ENCODE data around the gene SOS2.

DNA sequence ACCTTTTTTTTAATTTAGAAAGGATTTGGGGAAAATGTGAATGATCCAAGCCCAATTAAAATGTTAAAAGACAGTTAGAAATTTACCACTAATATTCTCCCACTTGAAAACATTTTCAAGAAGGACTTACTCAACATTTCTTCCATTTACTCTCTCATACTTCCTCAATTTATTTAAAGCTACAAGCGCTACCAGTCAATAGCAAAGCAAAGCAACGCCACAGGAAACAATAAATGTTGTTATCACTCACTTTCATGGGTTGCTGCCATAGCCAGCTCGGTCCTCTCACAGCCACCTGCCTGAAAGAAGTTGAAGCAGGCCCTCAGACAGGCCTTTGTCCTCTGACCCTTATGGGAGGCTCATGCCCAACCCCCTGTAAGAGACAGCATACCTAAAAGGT lies 6.0 kb upstream of the SOS2 start:
- TF ChIP-seq CTCF (conservative IDR thresholded peaks at IDR 0.05; ENCODE audit: low read depth, low read length): no peak
- no peak for TF ChIP-seq EZH2 (IDR thresholded peaks at IDR 0.05; ENCODE audit: low read length, unreplicated experiment)
- TF ChIP-seq EZH2phosphoT487 (IDR thresholded peaks at IDR 0.05; ENCODE audit: borderline replicate concordance, low read length): no peak

Data from PC-3 (cell line).